ENCODE data around the gene CHCHD1. TPM values are rescaled to one million over a fixed set of nuclear protein-coding genes. Genes with fewer than 3 reads are reported as not detected.
A peak's percentile ranks its signal among the peaks of the same experiment; 100 is the strongest.
"Not testable (repeated sequence)": the region's sequence is repeated elsewhere in the genome, so short reads cannot be mapped to it uniquely, and the experiment has no call there.

CHCHD1 gene
- 19.4 TPM for total RNA-seq
- long read RNA-seq, transcript CHCHD1-201 (3 exons, 835 nt): major isoform, 15 of 15 reads
- long read RNA-seq, partial matches to known transcripts: 0 of 15 reads
- long read RNA-seq, other reads (novel, unspliced or antisense): 0 of 15 reads

DNA sequence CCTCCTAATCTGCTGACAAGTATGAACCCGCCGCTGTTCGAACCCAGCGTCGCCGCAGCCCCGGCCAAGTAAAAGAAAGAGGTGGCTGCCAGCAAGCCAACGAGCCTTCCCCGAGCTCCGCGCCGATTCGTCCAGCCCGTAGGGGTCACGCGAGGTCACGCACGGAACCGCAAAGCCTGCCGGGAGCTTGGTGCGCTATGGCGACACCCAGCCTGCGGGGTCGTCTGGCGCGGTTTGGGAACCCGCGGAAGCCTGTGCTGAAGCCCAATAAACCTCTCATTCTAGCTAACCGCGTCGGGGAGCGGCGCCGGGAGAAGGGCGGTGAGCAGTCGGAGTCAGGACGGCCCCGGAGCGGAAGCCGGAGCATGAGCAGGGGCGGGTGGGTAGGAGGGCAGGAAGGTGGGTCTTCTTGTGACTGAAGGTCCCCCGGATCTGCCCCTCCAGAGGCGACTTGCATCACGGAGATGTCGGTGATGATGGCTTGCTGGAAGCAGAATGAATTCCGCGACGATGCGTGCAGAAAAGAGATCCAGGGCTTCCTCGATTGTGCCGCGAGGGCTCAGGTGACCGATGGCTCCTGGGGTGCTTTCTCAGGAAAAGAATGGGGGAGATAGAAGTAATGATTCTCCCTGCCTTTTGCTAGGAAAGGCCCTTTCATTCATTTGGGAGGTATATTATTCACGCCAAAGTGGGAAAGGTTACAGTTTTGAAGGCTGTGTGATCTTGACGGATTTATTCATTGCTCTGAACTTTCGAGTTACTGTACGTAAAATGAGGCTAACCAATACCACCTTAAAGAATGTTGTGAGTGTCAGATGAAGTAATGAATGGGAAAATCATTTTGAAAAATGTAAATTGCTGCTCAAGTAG, at the start of gene CHCHD1:
Gene CHCHD1 (plus strand): TSS at position 170 of the 870 bp plus-strand sequence. CDS start 28 bp downstream, at position 198.
- intact Hi-C loops (cut with DNase I): no loop called here
- DNase-seq (peak; percentile 96), ATAC-seq (peak; percentile 88)
- Histone ChIP-seq H3K4me3 (peak within 1 kb of the TSS; percentile 91), H3K36me3 (peaks cover 21% of the 10 kb centered on the region), H3K27ac (peak within 1 kb of the TSS; percentile 91), H3K9me3 (no peaks in the 10 kb centered on the region), H3K4me1 (peaks cover 38% of the 10 kb centered on the region), H3K27me3 (no peaks in the 10 kb centered on the region)
- no peak for TF ChIP-seq CTCF (IDR thresholded peaks at IDR 0.05)

GRCh38 chr10:73732426-73732825, 49.4 kb upstream of the CHCHD1 start:
- Histone ChIP-seq H3K4me1 (peaks cover 17% of the 10 kb centered on the region), H3K9me3 (no peaks in the 10 kb centered on the region), H3K27me3 (no peaks in the 10 kb centered on the region), H3K27ac (no peak overlapping the region), H3K4me3 (no peak overlapping the region), H3K36me3 (peaks cover 22% of the 10 kb centered on the region)
- intact Hi-C loops (cut with DNase I): no loop called here
- no peak for TF ChIP-seq CTCF (IDR thresholded peaks at IDR 0.05)
- no peak for ATAC-seq
- DNase-seq: no peak

- no peaks in the 10 kb centered on the region for H3K9me3 ChIP-seq
- intact Hi-C loops (cut with DNase I): no loop called here
- no peak overlapping the region for H3K4me3 ChIP-seq
- peaks cover 20% of the 10 kb centered on the region for H3K36me3 ChIP-seq
- H3K4me1 ChIP-seq: peaks cover 17% of the 10 kb centered on the region
- no peak for TF ChIP-seq CTCF (IDR thresholded peaks at IDR 0.05)
- no peak overlapping the region for H3K27ac ChIP-seq
- H3K27me3 ChIP-seq: no peaks in the 10 kb centered on the region
- no peak for ATAC-seq
- no peak for DNase-seq
Measured at GRCh38 chr10:73732931-73733623, 48.8 kb upstream of the CHCHD1 start.

- Histone ChIP-seq H3K4me3 (no peak overlapping the region), H3K27ac (no peak overlapping the region), H3K9me3 (no peaks in the 10 kb centered on the region), H3K36me3 (peaks cover 19% of the 10 kb centered on the region), H3K27me3 (no peaks in the 10 kb centered on the region), H3K4me1 (peaks cover 14% of the 10 kb centered on the region)
- TF ChIP-seq CTCF (IDR thresholded peaks at IDR 0.05): no peak
- intact Hi-C loops (cut with DNase I): no loop called here
- DNase-seq: no peak
- no peak for ATAC-seq
Measured at GRCh38 chr10:73734028-73734720, 47.7 kb upstream of the CHCHD1 start.

GRCh38 chr10:73734796-73735305, 47.0 kb upstream of the CHCHD1 start:
- H3K36me3 ChIP-seq: peaks cover 19% of the 10 kb centered on the region
- no peak overlapping the region for H3K27ac ChIP-seq
- ATAC-seq (no peak), DNase-seq (no peak)
- H3K27me3 ChIP-seq: no peaks in the 10 kb centered on the region
- H3K4me3 ChIP-seq: no peak overlapping the region
- no peaks in the 10 kb centered on the region for H3K9me3 ChIP-seq
- intact Hi-C loops (cut with DNase I): no loop called here
- no peak for TF ChIP-seq CTCF (IDR thresholded peaks at IDR 0.05)
- peaks cover 11% of the 10 kb centered on the region for H3K4me1 ChIP-seq

DNA sequence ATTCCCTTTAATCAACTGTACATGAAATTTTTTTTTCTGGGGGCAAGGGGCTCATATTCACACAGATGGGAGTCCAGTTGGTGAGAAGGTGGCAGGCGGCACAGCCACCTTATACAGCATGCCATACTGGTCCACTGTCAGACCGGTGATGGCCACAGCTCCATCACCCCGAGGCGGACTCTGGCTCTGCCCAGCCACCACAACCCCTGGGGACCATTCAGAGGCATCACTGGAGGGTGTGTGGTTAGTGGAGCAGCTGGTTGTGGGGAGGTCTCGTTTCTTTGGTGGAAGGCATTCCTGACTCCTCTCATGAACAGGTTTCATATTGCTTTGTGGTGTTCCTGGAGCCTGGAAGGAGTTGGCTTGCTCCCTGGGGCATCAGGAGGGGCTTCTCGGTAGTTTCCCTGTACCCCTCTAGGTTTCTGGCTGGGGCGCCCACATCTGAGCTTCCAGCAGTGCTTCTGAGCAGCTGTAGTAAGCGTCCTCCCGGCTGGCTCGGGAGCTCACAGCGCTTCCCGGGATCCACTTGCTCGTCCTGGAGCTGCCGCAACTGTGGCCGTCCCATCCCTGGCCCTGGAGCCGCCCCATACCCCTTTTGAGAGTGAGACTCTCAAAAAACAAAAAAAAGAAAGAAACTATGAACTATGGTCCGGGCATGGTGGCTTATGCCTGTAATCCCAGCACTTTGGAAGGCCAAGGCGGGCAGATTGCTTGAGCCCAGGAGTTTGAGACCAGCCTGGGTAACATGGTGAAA, 41.2 kb upstream of the CHCHD1 start:
- H3K27me3 ChIP-seq; H3K36me3 ChIP-seq; H3K9me3 ChIP-seq; H3K27ac ChIP-seq; ATAC-seq; DNase-seq; H3K4me3 ChIP-seq; intact Hi-C loops (cut with DNase I): not testable (repeated sequence)
- peaks cover 27% of the 10 kb centered on the region for H3K4me1 ChIP-seq

Measured in upper lobe of right lung (tissue), 1 donor.